ENCODE measurements around the gene USP47.

- TF ChIP-seq PPARA (CRISPR knock-in tag; IDR thresholded peaks at IDR 0.05; ENCODE audit: borderline replicate concordance) (no peak), ZNF70 (CRISPR knock-in tag; IDR thresholded peaks at IDR 0.05) (no peak), PATZ1 (CRISPR knock-in tag; IDR thresholded peaks at IDR 0.05; ENCODE audit: borderline replicate concordance) (no peak), CREB5 (CRISPR knock-in tag; IDR thresholded peaks at IDR 0.05; ENCODE audit: low read depth) (no peak), ZNF8 (CRISPR knock-in tag; IDR thresholded peaks at IDR 0.05) (no peak), TSHZ2 (CRISPR knock-in tag; IDR thresholded peaks at IDR 0.05) (no peak; the same call in 1 of the 2 replicates), ZNF565 (CRISPR knock-in tag; conservative IDR thresholded peaks at IDR 0.05; ENCODE audit: low read depth) (no peak)
Measured at GRCh38 chr11:11842421-11843008, 743 bp downstream of the USP47 start.

Data from SK-N-SH treated with all-trans-retinoic acid at 6 μM for 48 hours (cell line).